ENCODE results near the gene NLGN1. TPM values are rescaled to one million over a fixed set of nuclear protein-coding genes. Genes with fewer than 3 reads are reported as not detected.

NLGN1 gene
- total RNA-seq, 4 donors from 2014 or later: 0.80 to 4.4 (median 1.8) TPM

- DNase-seq (ENCODE audit: low spot score in 2 of 2): no peak
- intact Hi-C loops (cut with DNase I; ENCODE audit: low total_unique reads): no loop called here
- TF ChIP-seq POLR2A (IDR thresholded peaks at IDR 0.05): no peak
- TF ChIP-seq CTCF (IDR thresholded peaks at IDR 0.05): no peak
- no peak overlapping the region for H3K4me3 ChIP-seq (ENCODE audit: low read depth, poor library complexity, severe bottlenecking)
Measured at GRCh38 chr3:173887888-173888287, 490.3 kb downstream of the NLGN1 start.

- TF ChIP-seq CTCF (IDR thresholded peaks at IDR 0.05): no peak
- no peak for TF ChIP-seq POLR2A (IDR thresholded peaks at IDR 0.05)
- no peak for DNase-seq (ENCODE audit: low spot score in 2 of 2)
- 24 to 37% methylated on average over 4 of the region's 4 CpGs for WGBS, 2 donors
- H3K4me3 ChIP-seq (ENCODE audit: low read depth, poor library complexity, severe bottlenecking): no peak overlapping the region
- intact Hi-C loops (cut with DNase I; ENCODE audit: low total_unique reads): no loop called here
Measured at GRCh38 chr3:173889596-173889995, 492.1 kb downstream of the NLGN1 start.

- H3K4me3 ChIP-seq (ENCODE audit: low read depth, poor library complexity, severe bottlenecking): no peak overlapping the region
- no peak for TF ChIP-seq POLR2A (IDR thresholded peaks at IDR 0.05)
- no peak for TF ChIP-seq CTCF (IDR thresholded peaks at IDR 0.05)
- 77 to 80% methylated on average over 4 of the region's 4 CpGs for WGBS, 2 donors
- intact Hi-C loops (cut with DNase I; ENCODE audit: low total_unique reads): no loop called here
- DNase-seq (ENCODE audit: low spot score in 2 of 2): no peak
Measured at GRCh38 chr3:173890091-173890490, 492.5 kb downstream of the NLGN1 start.

GRCh38 chr3:173891272-173892100 lies 493.9 kb downstream of the NLGN1 start:
- H3K4me3 ChIP-seq (ENCODE audit: low read depth, poor library complexity, severe bottlenecking): no peak overlapping the region
- intact Hi-C loops (cut with DNase I; ENCODE audit: low total_unique reads): no loop called here
- WGBS, 2 donors: 85 to 90% methylated on average over 4 of the region's 4 CpGs
- DNase-seq (ENCODE audit: low spot score in 2 of 2): no peak
- no peak for TF ChIP-seq POLR2A (IDR thresholded peaks at IDR 0.05)
- no peak for TF ChIP-seq CTCF (IDR thresholded peaks at IDR 0.05)

GRCh38 chr3:173892547-173892946 lies 495.0 kb downstream of the NLGN1 start:
- DNase-seq (ENCODE audit: low spot score in 2 of 2): no peak
- H3K4me3 ChIP-seq (ENCODE audit: low read depth, poor library complexity, severe bottlenecking): no peak overlapping the region
- 53 to 57% methylated on average over 4 of the region's 4 CpGs for WGBS, 2 donors
- intact Hi-C loops (cut with DNase I; ENCODE audit: low total_unique reads): no loop called here
- TF ChIP-seq POLR2A (IDR thresholded peaks at IDR 0.05): no peak
- no peak for TF ChIP-seq CTCF (IDR thresholded peaks at IDR 0.05)

- TF ChIP-seq CTCF (IDR thresholded peaks at IDR 0.05): no peak
- no peak for TF ChIP-seq POLR2A (IDR thresholded peaks at IDR 0.05)
- no peak overlapping the region for H3K4me3 ChIP-seq (ENCODE audit: low read depth, poor library complexity, severe bottlenecking)
- DNase-seq (ENCODE audit: low spot score in 2 of 2): no peak
- WGBS, 2 donors: 82 to 86% methylated on average over 4 of the region's 4 CpGs
- intact Hi-C loops (cut with DNase I; ENCODE audit: low total_unique reads): no loop called here
Measured at GRCh38 chr3:173893066-173893465, 495.5 kb downstream of the NLGN1 start.

All from lower leg skin (tissue), 4 donors.